Measurements from ENCODE around the gene SLC22A12. TPM values are rescaled to one million over a fixed set of nuclear protein-coding genes. Genes with fewer than 3 reads are reported as not detected.
A peak's percentile ranks its signal among the peaks of the same experiment; 100 is the strongest.

The SLC22A12 gene
- total RNA-seq, 1 donor from 2014 or later, result not detected

GRCh38 chr11:64628596-64628995 is 37.6 kb downstream of the SLC22A12 start:
- Mint-ChIP-seq H3K4me1 (peaks cover 4% of the 10 kb centered on the region), H3K9me3 (no peaks in the 10 kb centered on the region), H3K4me3 (no peak overlapping the region), H3K27ac (no peak overlapping the region), H3K36me3 (ENCODE audit: low read depth) (no peaks in the 10 kb centered on the region), H3K27me3 (no peaks in the 10 kb centered on the region)
- no peak for DNase-seq
- intact Hi-C loops (cut with micrococcal nuclease), result no loop called here

- no peaks in the 10 kb centered on the region for H3K9me3 Mint-ChIP-seq
- no peaks in the 10 kb centered on the region for H3K36me3 Mint-ChIP-seq (ENCODE audit: low read depth)
- DNase-seq, result no peak
- no peaks in the 10 kb centered on the region for H3K27me3 Mint-ChIP-seq
- no peak overlapping the region for H3K4me3 Mint-ChIP-seq
- H3K4me1 Mint-ChIP-seq, result peaks cover 9% of the 10 kb centered on the region
- intact Hi-C loops (cut with micrococcal nuclease), result no loop called here
- no peak overlapping the region for H3K27ac Mint-ChIP-seq
Observed at GRCh38 chr11:64629103-64629502, 38.1 kb downstream of the SLC22A12 start.

DNA sequence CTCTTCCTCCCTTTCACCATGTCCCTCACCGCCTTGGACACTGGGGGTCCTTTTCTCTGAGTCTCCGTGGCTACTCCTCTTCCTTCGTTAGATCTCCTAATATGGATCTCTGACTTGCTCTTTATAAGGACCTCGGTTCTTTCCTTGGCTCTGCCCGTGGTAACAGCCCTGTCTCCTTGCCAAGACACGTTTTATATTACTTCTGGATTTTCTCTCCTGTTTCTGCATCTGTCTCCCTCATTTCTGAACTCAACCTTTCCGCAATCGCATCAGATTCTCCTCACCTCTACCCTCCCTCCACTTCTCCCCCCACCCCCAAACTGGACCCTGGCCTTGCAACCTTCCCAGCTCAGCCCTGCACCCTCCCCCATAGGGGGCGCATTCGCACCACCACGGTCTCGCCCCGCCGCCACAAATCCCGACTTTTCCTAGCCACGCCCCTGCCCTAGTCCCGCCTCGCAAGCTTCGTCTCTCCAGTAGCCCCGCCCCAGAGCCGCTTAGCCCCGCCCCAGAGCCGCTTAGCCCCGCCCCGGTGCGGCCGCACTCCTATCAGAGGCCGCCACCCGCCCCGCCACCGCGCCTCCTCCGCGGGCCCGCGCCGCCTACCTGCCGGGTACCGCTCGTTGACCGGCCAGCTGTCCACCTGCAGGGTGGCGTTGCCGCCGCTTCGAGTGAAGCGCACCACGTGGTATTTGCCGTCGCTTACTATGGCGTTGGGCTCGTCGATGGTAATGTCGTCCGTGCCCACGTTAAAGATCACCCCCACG is 39.0 kb downstream of the SLC22A12 start:
- DNase-seq, result no peak
- Mint-ChIP-seq H3K9me3 (no peaks in the 10 kb centered on the region), H3K27me3 (peaks cover 2% of the 10 kb centered on the region), H3K4me3 (no peak overlapping the region), H3K36me3 (ENCODE audit: low read depth) (no peaks in the 10 kb centered on the region), H3K27ac (no peak overlapping the region), H3K4me1 (peaks cover 12% of the 10 kb centered on the region)
- intact Hi-C loops (cut with micrococcal nuclease), result no loop called here

- no peak for DNase-seq
- intact Hi-C loops (cut with micrococcal nuclease), result no loop called here
- no peak overlapping the region for H3K4me3 Mint-ChIP-seq
- H3K36me3 Mint-ChIP-seq (ENCODE audit: low read depth), result no peaks in the 10 kb centered on the region
- no peak overlapping the region for H3K27ac Mint-ChIP-seq
- no peaks in the 10 kb centered on the region for H3K9me3 Mint-ChIP-seq
- peaks cover 12% of the 10 kb centered on the region for H3K4me1 Mint-ChIP-seq
- peaks cover 3% of the 10 kb centered on the region for H3K27me3 Mint-ChIP-seq
Observed at GRCh38 chr11:64631675-64632074, 40.7 kb downstream of the SLC22A12 start.

DNA sequence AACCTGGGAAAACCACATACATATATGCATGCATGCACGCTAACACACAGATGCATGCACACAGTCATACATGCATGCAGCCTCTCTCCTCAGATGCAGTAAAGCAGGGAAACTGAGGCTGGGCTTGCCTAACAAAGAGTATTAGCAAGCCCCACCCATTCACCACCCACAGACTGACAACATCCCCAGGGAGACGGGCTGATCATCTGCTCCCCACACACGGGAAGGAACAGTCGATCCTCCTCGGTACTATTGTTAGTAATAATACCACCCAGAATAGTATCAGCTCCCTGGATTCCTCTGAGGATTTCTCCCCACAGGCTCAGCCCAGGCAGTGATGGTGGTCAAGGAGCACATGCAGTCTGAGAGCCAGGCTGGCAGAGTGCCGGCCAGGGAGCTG is 41.2 kb downstream of the SLC22A12 start:
- intact Hi-C loops (cut with micrococcal nuclease), result no loop called here

DNA sequence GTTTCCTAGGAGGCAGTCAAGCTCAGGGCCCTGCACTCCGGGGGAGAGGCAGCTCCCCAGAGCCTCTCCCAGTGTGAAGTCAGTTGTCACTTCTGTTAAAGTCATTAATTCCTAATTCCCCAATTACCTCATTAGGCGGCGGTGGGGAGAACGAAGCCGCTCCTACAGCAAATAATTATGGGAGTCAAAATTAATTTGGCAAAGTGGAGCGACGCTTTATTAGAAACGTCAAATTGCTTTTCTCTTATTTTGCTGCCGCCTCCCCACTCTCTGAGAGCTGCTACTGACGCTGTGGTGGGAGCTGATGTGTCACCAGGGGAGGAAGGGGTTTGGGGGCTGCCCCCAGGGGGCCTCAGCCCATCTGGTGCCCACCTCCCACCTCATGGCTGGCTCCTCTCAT is 41.6 kb downstream of the SLC22A12 start:
- peaks cover 3% of the 10 kb centered on the region for H3K27me3 Mint-ChIP-seq
- H3K9me3 Mint-ChIP-seq, result no peaks in the 10 kb centered on the region
- intact Hi-C loops (cut with micrococcal nuclease), result no loop called here
- no peak for DNase-seq
- H3K36me3 Mint-ChIP-seq (ENCODE audit: low read depth), result no peaks in the 10 kb centered on the region
- H3K4me3 Mint-ChIP-seq, result no peak overlapping the region
- H3K27ac Mint-ChIP-seq, result no peak overlapping the region
- peaks cover 12% of the 10 kb centered on the region for H3K4me1 Mint-ChIP-seq

More for the DNA sequence above, 41.2 kb downstream of the SLC22A12 start:
- H3K36me3 Mint-ChIP-seq (ENCODE audit: low read depth), result no peaks in the 10 kb centered on the region
- peaks cover 12% of the 10 kb centered on the region for H3K4me1 Mint-ChIP-seq
- peaks cover 3% of the 10 kb centered on the region for H3K27me3 Mint-ChIP-seq
- DNase-seq, result no peak
- no peak overlapping the region for H3K4me3 Mint-ChIP-seq
- no peak overlapping the region for H3K27ac Mint-ChIP-seq
- no peaks in the 10 kb centered on the region for H3K9me3 Mint-ChIP-seq

DNA sequence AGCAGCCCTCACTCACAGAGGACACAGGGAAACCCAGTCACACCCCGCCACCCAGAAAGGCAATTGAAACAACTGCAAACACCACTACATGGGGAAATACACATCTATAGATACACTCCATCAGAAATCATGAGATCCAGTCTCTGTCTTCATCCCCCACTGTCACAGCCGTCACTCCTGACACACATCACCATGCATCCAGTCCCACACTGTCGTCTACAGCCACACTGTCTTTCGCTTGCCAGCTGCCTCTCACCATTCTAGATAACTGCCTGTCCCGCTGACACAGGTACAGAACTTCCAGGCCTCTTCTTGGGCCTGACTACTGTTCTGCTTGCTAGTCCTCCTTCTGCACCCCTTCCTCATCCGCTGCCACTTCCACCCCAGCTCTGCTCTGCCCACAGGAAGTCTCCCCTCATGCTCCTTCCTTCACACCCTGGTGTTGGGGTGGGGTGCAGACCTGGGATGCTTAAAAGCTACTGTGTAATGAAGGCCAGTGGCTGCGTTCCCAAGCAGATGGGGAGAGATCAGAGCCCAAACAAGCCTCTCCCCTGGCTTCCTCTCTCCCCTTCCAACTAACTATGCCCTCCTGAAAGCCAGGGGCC is 42.6 kb downstream of the SLC22A12 start:
- Mint-ChIP-seq H3K4me3 (no peak overlapping the region), H3K27me3 (peaks cover 3% of the 10 kb centered on the region), H3K36me3 (ENCODE audit: low read depth) (no peaks in the 10 kb centered on the region), H3K27ac (peak overlapping the region; percentile 19), H3K9me3 (no peaks in the 10 kb centered on the region), H3K4me1 (peaks cover 12% of the 10 kb centered on the region)
- intact Hi-C loops (cut with micrococcal nuclease), result no loop called here
- DNase-seq, result no peak

DNA sequence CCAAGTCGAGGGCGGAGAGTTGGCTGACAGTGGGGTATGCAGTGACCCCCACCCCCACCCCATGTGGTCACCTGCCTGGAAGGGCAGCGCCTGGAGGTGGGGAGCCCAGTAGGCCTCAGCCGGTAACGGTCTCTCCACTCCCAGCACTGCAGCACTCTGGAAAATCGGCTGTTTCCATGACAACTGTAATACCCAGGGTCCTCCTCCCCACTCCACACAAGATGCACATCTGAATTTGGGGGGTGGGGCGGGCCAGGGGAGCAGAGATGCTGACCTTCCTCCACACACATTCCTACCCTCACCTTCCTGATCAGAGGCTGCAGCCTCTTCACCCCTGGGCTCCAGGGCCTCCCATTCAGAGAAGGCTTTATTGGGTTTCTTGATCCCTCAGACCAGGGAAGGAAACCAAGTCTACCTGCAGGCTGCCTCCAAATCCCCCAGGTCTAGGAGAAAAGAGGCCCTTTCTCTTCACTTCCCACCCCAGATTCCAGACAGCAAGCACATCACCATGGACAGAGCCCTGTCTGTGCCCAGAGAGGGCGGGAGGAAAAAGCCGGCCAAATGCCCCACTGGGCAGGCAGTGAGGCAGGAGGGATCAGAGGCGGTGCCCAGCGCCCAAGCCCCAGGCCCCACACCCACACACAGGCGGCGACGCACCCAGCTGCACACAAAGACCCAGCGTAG is 46.5 kb downstream of the SLC22A12 start:
- intact Hi-C loops (cut with micrococcal nuclease), result no loop called here
- Mint-ChIP-seq H3K4me3 (no peak overlapping the region), H3K36me3 (ENCODE audit: low read depth) (no peaks in the 10 kb centered on the region), H3K4me1 (peaks cover 12% of the 10 kb centered on the region), H3K27me3 (peaks cover 3% of the 10 kb centered on the region), H3K27ac (no peak overlapping the region), H3K9me3 (no peaks in the 10 kb centered on the region)
- no peak for DNase-seq

GRCh38 chr11:64638018-64638665 is 47.1 kb downstream of the SLC22A12 start:
- no peaks in the 10 kb centered on the region for H3K9me3 Mint-ChIP-seq
- H3K27me3 Mint-ChIP-seq, result peaks cover 3% of the 10 kb centered on the region
- no peak overlapping the region for H3K27ac Mint-ChIP-seq
- no peak for DNase-seq
- peaks cover 12% of the 10 kb centered on the region for H3K4me1 Mint-ChIP-seq
- H3K4me3 Mint-ChIP-seq, result no peak overlapping the region
- H3K36me3 Mint-ChIP-seq (ENCODE audit: low read depth), result no peaks in the 10 kb centered on the region
- intact Hi-C loops (cut with micrococcal nuclease), result no loop called here

- H3K36me3 Mint-ChIP-seq (ENCODE audit: low read depth), result no peaks in the 10 kb centered on the region
- DNase-seq, result no peak
- no peak overlapping the region for H3K27ac Mint-ChIP-seq
- H3K27me3 Mint-ChIP-seq, result peaks cover 5% of the 10 kb centered on the region
- no peaks in the 10 kb centered on the region for H3K9me3 Mint-ChIP-seq
- intact Hi-C loops (cut with micrococcal nuclease), result no loop called here
- peaks cover 5% of the 10 kb centered on the region for H3K4me1 Mint-ChIP-seq
- no peak overlapping the region for H3K4me3 Mint-ChIP-seq
Observed at GRCh38 chr11:64638829-64639228, 47.8 kb downstream of the SLC22A12 start.

DNA sequence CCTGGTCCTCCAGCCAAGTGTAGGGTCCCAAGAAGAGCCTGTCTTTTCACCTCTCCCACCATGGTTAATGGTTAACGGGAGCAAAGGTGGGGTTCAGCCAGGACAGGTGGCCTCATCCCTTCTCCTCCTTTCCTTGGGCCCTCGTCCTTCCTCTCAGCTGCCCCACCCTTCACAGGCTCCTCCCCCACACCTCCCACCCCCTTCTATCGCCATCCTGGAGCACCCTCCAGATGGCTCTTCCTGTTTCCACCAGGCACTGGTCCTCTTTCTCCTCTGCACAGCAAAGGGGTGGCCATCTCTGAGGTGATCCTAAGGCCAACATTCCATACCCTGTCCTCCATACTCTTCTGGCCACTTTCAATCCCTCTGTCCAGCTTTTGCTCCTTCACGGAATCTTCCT is 48.9 kb downstream of the SLC22A12 start:
- peaks cover 15% of the 10 kb centered on the region for H3K27me3 Mint-ChIP-seq
- no peak for DNase-seq
- no peaks in the 10 kb centered on the region for H3K36me3 Mint-ChIP-seq (ENCODE audit: low read depth)
- no peak overlapping the region for H3K4me3 Mint-ChIP-seq
- H3K9me3 Mint-ChIP-seq, result no peaks in the 10 kb centered on the region
- intact Hi-C loops (cut with micrococcal nuclease), result no loop called here
- peaks cover 2% of the 10 kb centered on the region for H3K4me1 Mint-ChIP-seq
- no peak overlapping the region for H3K27ac Mint-ChIP-seq

- peaks cover 31% of the 10 kb centered on the region for H3K27me3 Mint-ChIP-seq
- H3K4me1 Mint-ChIP-seq, result peaks cover 2% of the 10 kb centered on the region
- intact Hi-C loops (cut with micrococcal nuclease), result no loop called here
- no peak overlapping the region for H3K27ac Mint-ChIP-seq
- no peak overlapping the region for H3K4me3 Mint-ChIP-seq
- H3K9me3 Mint-ChIP-seq, result no peaks in the 10 kb centered on the region
- no peak for DNase-seq
- H3K36me3 Mint-ChIP-seq (ENCODE audit: low read depth), result no peaks in the 10 kb centered on the region
Observed at GRCh38 chr11:64641596-64642417, 50.8 kb downstream of the SLC22A12 start.

GRCh38 chr11:64642418-64642735 is 51.4 kb downstream of the SLC22A12 start:
- H3K36me3 Mint-ChIP-seq (ENCODE audit: low read depth), result no peaks in the 10 kb centered on the region
- H3K9me3 Mint-ChIP-seq, result no peaks in the 10 kb centered on the region
- no peak overlapping the region for H3K4me3 Mint-ChIP-seq
- no peak for DNase-seq
- H3K27me3 Mint-ChIP-seq, result peaks cover 33% of the 10 kb centered on the region
- no peak overlapping the region for H3K27ac Mint-ChIP-seq
- intact Hi-C loops (cut with micrococcal nuclease), result no loop called here
- peaks cover 2% of the 10 kb centered on the region for H3K4me1 Mint-ChIP-seq

Data from activated CD4-positive, alpha-beta T cell treated with anti-CD3 and anti-CD28 coated beads, Interleukin-2, amount 10 ng/mL, durations not matched to agents 24 days and 14 days (primary cell).